Parathyroid adenoma (tissue), 2 donors: ENCODE measurements around the gene HPCAL1.
A peak's percentile ranks its signal among the peaks of the same experiment; 100 is the strongest.

Experiments used
- H2AFZ ChIP-seq: fragments of 300-600 bp; sonication (generic); one replicate; pipeline ENCODE4 v1.7.0; 2017; ENCODE audit warnings: antibody characterized with exemption, mild to moderate bottlenecking
- H3K27ac ChIP-seq: fragments of 300-600 bp; sonication (generic); one replicate; pipeline ENCODE4 v1.7.0; 2017
- H3K27me3 ChIP-seq: fragments of 300-600 bp; sonication (generic); one replicate; pipeline ENCODE4 v1.7.0; 2017; ENCODE audit warnings: low read length; ENCODE audit not compliant: control insufficient read depth, insufficient read depth
- H3K36me3 ChIP-seq: fragments of 300-600 bp; sonication (generic); one replicate; pipeline ENCODE4 v1.7.0; 2017; ENCODE audit warnings: low read length; ENCODE audit not compliant: control insufficient read depth, insufficient read depth
- H3K4me1 ChIP-seq: fragments of 300-600 bp; sonication (generic); one replicate; pipeline ENCODE4 v1.7.0; 2017; ENCODE audit warnings: control low read depth
- H3K4me2 ChIP-seq: fragments of 300-600 bp; sonication (generic); one replicate; pipeline ENCODE4 v1.7.0; 2017; ENCODE audit warnings: low read length
- H3K4me3 ChIP-seq: fragments of 300-600 bp; sonication (generic); one replicate; pipeline ENCODE4 v1.7.0; 2017; ENCODE audit warnings: low read depth, low read length
- H3K79me2 ChIP-seq: fragments of 300-600 bp; sonication (generic); one replicate; pipeline ENCODE4 v1.7.0; 2017; ENCODE audit warnings: control low read depth
- H3K9ac ChIP-seq: fragments of 300-600 bp; sonication (generic); one replicate; pipeline ENCODE4 v1.7.0; 2017; ENCODE audit warnings: mild to moderate bottlenecking
- H3K9me3 ChIP-seq: fragments of 300-600 bp; sonication (generic); one replicate; pipeline ENCODE4 v1.7.0; 2017; ENCODE audit warnings: low read length; ENCODE audit not compliant: control insufficient read depth
- TF ChIP-seq, protein P1 (sequence below): fragments of 300-600 bp; sonication (generic); IDR thresholded peaks from one replicate; pipeline ENCODE4 v1.7.0; 2017; ENCODE audit warnings: antibody characterized with exemption, mild to moderate bottlenecking
- donor health status: primary hyperparathyroidism.

The HPCAL1 gene

DNA sequence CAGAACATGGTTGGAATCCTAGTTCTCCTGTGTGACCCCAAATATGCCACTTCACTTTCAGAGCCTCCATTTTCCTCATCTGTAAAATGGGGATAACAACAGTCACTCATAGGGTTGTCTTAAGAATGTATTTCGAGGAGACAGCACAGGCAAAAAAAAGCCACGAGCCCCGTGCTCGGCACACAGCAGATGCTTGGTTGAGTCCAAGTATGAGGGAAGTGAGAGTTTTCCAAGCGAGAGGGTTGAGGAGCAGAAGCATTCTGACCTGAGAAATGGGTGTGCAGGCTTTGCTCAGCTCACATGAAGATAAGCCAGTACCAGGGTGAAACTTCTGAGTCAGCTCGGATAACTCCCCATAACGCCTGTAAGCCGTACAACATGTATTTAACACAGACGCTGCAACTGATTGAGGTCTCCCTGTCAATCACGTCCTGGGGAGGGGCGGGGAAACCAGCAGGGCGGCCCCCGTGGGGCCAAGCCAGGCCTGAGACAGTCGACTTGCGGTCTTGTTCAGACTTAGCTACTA lies 168.4 kb downstream of the HPCAL1 start:
- Histone ChIP-seq H3K27ac (no peak overlapping the region), H3K4me2 (no peak overlapping the region), H3K4me3 (no peak overlapping the region), H3K9ac (no peak overlapping the region), H3K36me3 (no peaks in the 10 kb centered on the region), H3K79me2 (no peaks in the 10 kb centered on the region), H3K4me1 (peaks cover 11% of the 10 kb centered on the region), H3K27me3 (no peaks in the 10 kb centered on the region), H3K9me3 (no peaks in the 10 kb centered on the region), H2AFZ (no peak overlapping the region)
- TF ChIP-seq, protein P1, sequence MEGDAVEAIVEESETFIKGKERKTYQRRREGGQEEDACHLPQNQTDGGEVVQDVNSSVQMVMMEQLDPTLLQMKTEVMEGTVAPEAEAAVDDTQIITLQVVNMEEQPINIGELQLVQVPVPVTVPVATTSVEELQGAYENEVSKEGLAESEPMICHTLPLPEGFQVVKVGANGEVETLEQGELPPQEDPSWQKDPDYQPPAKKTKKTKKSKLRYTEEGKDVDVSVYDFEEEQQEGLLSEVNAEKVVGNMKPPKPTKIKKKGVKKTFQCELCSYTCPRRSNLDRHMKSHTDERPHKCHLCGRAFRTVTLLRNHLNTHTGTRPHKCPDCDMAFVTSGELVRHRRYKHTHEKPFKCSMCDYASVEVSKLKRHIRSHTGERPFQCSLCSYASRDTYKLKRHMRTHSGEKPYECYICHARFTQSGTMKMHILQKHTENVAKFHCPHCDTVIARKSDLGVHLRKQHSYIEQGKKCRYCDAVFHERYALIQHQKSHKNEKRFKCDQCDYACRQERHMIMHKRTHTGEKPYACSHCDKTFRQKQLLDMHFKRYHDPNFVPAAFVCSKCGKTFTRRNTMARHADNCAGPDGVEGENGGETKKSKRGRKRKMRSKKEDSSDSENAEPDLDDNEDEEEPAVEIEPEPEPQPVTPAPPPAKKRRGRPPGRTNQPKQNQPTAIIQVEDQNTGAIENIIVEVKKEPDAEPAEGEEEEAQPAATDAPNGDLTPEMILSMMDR = no peak

DNA sequence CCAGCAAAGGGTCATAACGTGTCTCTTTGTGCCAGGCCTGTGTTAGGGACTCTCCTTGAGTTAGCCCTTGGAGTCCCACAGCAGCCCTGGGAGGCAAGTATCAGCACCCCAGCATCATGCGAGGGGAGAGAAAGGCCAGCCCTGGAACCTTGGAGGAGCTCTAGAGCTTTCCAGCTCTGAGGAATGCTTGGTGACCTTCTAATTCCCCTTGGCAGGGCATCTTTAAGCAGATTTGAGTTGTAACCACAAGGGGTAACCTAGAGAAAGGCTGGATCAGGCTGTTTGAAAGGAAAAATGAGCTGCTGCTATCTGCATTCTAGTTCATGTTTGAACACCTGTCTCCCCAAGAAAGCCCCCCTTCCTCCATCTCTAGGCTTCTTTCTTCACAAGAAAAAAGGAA lies 169.3 kb downstream of the HPCAL1 start:
- Histone ChIP-seq H3K9ac (no peak overlapping the region), H3K4me3 (no peak overlapping the region), H3K4me1 (peaks cover 11% of the 10 kb centered on the region), H3K27ac (no peak overlapping the region), H2AFZ (no peak overlapping the region), H3K79me2 (no peaks in the 10 kb centered on the region), H3K9me3 (no peaks in the 10 kb centered on the region), H3K36me3 (no peaks in the 10 kb centered on the region), H3K4me2 (no peak overlapping the region), H3K27me3 (no peaks in the 10 kb centered on the region)
- TF ChIP-seq, protein P1 = peak; percentile 7

DNA sequence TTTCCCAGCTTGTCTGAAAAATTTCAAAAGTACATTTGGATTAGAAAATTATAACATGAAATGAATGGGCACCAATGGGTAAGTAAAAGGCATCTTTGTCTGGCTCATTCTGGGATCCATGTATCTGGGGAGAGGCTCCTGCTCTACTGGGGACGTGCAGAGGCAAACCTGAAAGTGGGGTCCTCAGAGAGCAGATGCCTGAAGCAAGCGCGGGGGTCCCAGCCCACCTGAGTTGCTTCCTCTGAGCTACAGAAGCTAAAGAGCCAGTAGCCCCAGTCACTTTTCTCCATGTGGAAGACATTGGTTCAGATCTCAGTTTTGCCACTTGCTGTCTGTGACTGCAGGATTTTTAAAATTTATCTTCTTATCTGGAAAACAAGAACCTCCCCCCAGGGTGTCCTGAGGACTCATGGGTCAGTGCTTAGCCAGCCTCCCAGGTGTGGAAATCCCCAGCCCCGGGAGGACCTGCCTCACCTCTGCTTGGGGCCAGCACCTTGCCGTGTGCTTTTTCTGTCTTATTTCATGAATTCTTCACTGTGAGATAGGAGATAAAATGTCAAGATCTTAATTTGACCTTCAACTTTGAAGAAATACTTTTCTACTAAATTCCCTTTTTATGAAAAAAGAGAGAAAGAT lies 170.5 kb downstream of the HPCAL1 start:
- Histone ChIP-seq H2AFZ (no peak overlapping the region), H3K27ac (peak overlapping the region; percentile 68), H3K4me3 (no peak overlapping the region), H3K36me3 (no peaks in the 10 kb centered on the region), H3K27me3 (no peaks in the 10 kb centered on the region), H3K79me2 (no peaks in the 10 kb centered on the region), H3K9ac (no peak overlapping the region), H3K4me1 (peaks cover 11% of the 10 kb centered on the region), H3K9me3 (no peaks in the 10 kb centered on the region), H3K4me2 (peak overlapping the region; percentile 43)
- TF ChIP-seq, protein P1 = no peak

DNA sequence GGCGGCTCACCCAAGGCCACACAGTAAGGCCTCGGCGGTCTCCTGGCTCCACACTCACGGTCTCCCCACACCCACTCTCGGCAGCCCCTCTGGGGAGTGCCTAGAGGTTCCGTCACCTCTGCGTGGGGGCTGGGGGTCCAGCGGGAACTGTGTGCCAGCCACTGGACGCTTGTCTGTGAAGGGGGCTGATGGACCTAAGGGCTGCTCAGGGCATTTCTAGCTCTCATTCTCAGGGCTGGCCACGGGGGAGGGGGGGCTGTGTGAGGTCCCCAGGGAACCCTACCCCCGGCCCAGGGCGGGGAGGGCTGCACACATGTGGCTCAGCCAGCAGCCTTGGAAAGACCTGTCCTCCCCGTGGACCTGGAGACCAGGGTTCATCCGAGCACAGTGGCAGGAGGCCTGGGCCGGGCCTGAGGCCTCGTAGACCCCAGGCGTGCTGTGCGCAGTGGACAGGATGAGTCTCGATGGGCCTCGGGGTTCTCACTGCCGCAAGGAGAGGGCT lies 172.6 kb downstream of the HPCAL1 start:
- TF ChIP-seq, protein P1 = no peak
- Histone ChIP-seq H3K4me1 (peaks cover 11% of the 10 kb centered on the region), H3K9me3 (no peaks in the 10 kb centered on the region), H2AFZ (no peak overlapping the region), H3K36me3 (no peaks in the 10 kb centered on the region), H3K4me2 (no peak overlapping the region), H3K27me3 (no peaks in the 10 kb centered on the region), H3K27ac (no peak overlapping the region), H3K79me2 (no peaks in the 10 kb centered on the region), H3K9ac (no peak overlapping the region), H3K4me3 (no peak overlapping the region)
